OCI-LY7 (cell line): ENCODE results near the gene MAP3K6. TPM values are rescaled to one million over a fixed set of nuclear protein-coding genes. Genes with fewer than 3 reads are reported as not detected.

Source experiments
- BruUV-seq: library from RNA; stranded (reverse); fragments of 400-500 nt; replicated peaks from 2 replicates; lab custom pipeline; 2021; lab: Mats Ljungman, UMichigan
- CTCF ChIA-PET: fragments of 300-600 bp; sonication (Branson Sonifier 250); formaldehyde crosslinking; loops from one replicate; lab custom pipeline; 2022; ENCODE audit warnings: antibody characterized with exemption; ENCODE audit not compliant: unreplicated experiment; lab: Charles Lee
- POLR2A ChIA-PET: fragments of 300-600 bp; sonication (Branson Sonifier 250); formaldehyde crosslinking; loops from one replicate; lab custom pipeline; 2022; ENCODE audit warnings: antibody characterized with exemption; lab: Charles Lee
- DNase-seq: peaks from one replicate; pipeline ENCODE4 v3.0.0-alpha.2; 2015; ENCODE audit warnings: low spot score
- H2AFZ ChIP-seq: fragments of 200-600 bp; sonication (generic), shearing (Covaris generic); 2 replicates; pipeline ENCODE4 v1.6.1; 2014; ENCODE audit warnings: mild to moderate bottlenecking, antibody characterized with exemption, low read length, moderate library complexity
- H3K27ac ChIP-seq: fragments of 200-600 bp; sonication (generic); 2 replicates; pipeline ENCODE4 v1.5.1; 2014; ENCODE audit warnings: mixed run types, low read depth, mild to moderate bottlenecking, moderate library complexity, low read length, inconsistent platforms; ENCODE audit not compliant: poor library complexity, severe bottlenecking
- H3K36me3 ChIP-seq: fragments of 200-600 bp; sonication (generic); 2 replicates; pipeline ENCODE4 v1.6.1; 2014; ENCODE audit warnings: mild to moderate bottlenecking, antibody characterized with exemption, low read length, moderate library complexity, mixed read lengths; ENCODE audit not compliant: insufficient read depth
- H3K4me1 ChIP-seq: fragments of 200-600 bp; sonication (generic); 2 replicates; pipeline ENCODE4 v1.5.1; 2014; ENCODE audit warnings: mild to moderate bottlenecking, low read length; ENCODE audit not compliant: insufficient read depth, poor library complexity, severe bottlenecking
- H3K4me2 ChIP-seq: fragments of 200-600 bp; sonication (generic); 2 replicates; pipeline ENCODE4 v1.6.1; 2014; ENCODE audit warnings: mild to moderate bottlenecking, low read length
- H3K4me3 ChIP-seq: fragments of 200-600 bp; sonication (generic); 2 replicates; pipeline ENCODE4 v1.5.1; 2014; ENCODE audit warnings: mild to moderate bottlenecking, low read depth, low read length; ENCODE audit not compliant: poor library complexity, severe bottlenecking
- H3K79me2 ChIP-seq: fragments of 200-600 bp; sonication (generic); 2 replicates; pipeline ENCODE4 v1.6.1; 2016; ENCODE audit warnings: low read depth, mild to moderate bottlenecking, low read length, moderate library complexity, mixed read lengths; ENCODE audit not compliant: insufficient read depth
- H3K9me2 ChIP-seq: fragments of 200-600 bp; sonication (generic); 2 replicates; pipeline ENCODE4 v1.6.1; 2016; ENCODE audit warnings: mild to moderate bottlenecking, low read length, mixed read lengths; ENCODE audit not compliant: insufficient read depth
- H3K9me3 ChIP-seq: fragments of 200-600 bp; sonication (generic); 2 replicates; pipeline ENCODE4 v1.6.1; 2014; ENCODE audit warnings: mild to moderate bottlenecking, mixed run types, low read length, mixed read lengths
- H4K20me1 ChIP-seq: fragments of 200-600 bp; sonication (generic); 2 replicates; pipeline ENCODE4 v1.6.1; 2014; ENCODE audit warnings: mild to moderate bottlenecking, antibody characterized with exemption, low read length, moderate library complexity, mixed read lengths; ENCODE audit not compliant: insufficient read depth
- EZH2phosphoT487 ChIP-seq: fragments of 200-600 bp; sonication (generic); IDR thresholded peaks from 2 replicates; pipeline ENCODE4 v1.6.1; 2018; ENCODE audit warnings: low read depth, borderline replicate concordance, mild to moderate bottlenecking, mixed run types, antibody characterized with exemption, low read length, moderate library complexity, mixed read lengths
- intact Hi-C: fragments of 100-400 bp; cut with micrococcal nuclease; formaldehyde crosslinking; loops from one replicate; pipeline ENCODE4 v1.10.0; 2022; ENCODE audit not compliant: unreplicated experiment
- total RNA-seq, 2 experiments: library from RNA; depleted of rRNA in 1 of 2; stranded (reverse); fragments of >200 nt in 1 of 2; shearing (Covaris generic) in 1 of 2; gene quantifications; 2 replicates each; pipeline ENCODE4 v1.2.3, GENCODE V29; 2014 to 2022
- TF ChIP-seq, protein P1 (sequence below): fragments of 200-600 bp; sonication (generic); conservative IDR thresholded peaks from 2 replicates; pipeline ENCODE4 v1.5.1; 2014; ENCODE audit warnings: mild to moderate bottlenecking, antibody characterized with exemption, low read length, moderate library complexity, mixed read lengths

Gene MAP3K6
- total RNA-seq, 2 experiments from 2014 or later = 5.9 to 8.0 TPM

DNA sequence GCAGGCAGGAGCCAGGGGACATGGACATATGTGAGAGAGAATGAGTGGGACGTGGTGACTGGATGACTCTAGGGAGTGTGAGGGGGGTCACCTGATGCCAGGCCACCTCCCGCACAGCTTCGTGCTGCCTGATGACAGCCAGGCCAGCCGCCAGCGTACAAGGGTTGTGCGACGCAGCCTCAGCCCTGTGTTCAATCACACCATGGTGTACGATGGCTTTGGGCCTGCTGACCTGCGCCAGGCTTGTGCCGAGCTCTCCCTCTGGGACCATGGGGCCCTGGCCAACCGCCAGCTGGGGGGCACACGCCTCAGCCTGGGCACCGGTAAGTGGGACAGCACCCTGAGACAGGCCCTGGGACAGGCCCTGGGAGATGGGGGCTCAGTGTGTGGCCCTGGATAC, 13.6 kb downstream of the MAP3K6 start:
- peaks cover 31% of the 10 kb centered on the region for H3K4me1 ChIP-seq
- ChIA-PET POLR2A (no interaction called here), CTCF (no interaction called here)
- intact Hi-C loops = loop anchor here (10.0 kb wide), 1 partner anchor 48 kb away; no protein-coding TSS in a partner anchor
- no peaks in the 10 kb centered on the region for H4K20me1 ChIP-seq
- H3K4me2 ChIP-seq = no peak overlapping the region
- no peaks in the 10 kb centered on the region for H3K9me2 ChIP-seq
- H3K9me3 ChIP-seq = no peaks in the 10 kb centered on the region
- BruUV-seq = no TSS peak
- H2AFZ ChIP-seq = no peak overlapping the region
- DNase-seq = no peak
- no peaks in the 10 kb centered on the region for H3K36me3 ChIP-seq
- no peaks in the 10 kb centered on the region for H3K79me2 ChIP-seq
- H3K27ac ChIP-seq = no peak overlapping the region
- TF ChIP-seq, protein P1, sequence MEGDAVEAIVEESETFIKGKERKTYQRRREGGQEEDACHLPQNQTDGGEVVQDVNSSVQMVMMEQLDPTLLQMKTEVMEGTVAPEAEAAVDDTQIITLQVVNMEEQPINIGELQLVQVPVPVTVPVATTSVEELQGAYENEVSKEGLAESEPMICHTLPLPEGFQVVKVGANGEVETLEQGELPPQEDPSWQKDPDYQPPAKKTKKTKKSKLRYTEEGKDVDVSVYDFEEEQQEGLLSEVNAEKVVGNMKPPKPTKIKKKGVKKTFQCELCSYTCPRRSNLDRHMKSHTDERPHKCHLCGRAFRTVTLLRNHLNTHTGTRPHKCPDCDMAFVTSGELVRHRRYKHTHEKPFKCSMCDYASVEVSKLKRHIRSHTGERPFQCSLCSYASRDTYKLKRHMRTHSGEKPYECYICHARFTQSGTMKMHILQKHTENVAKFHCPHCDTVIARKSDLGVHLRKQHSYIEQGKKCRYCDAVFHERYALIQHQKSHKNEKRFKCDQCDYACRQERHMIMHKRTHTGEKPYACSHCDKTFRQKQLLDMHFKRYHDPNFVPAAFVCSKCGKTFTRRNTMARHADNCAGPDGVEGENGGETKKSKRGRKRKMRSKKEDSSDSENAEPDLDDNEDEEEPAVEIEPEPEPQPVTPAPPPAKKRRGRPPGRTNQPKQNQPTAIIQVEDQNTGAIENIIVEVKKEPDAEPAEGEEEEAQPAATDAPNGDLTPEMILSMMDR = no peak
- no peak for TF ChIP-seq EZH2phosphoT487
- no peak overlapping the region for H3K4me3 ChIP-seq

DNA sequence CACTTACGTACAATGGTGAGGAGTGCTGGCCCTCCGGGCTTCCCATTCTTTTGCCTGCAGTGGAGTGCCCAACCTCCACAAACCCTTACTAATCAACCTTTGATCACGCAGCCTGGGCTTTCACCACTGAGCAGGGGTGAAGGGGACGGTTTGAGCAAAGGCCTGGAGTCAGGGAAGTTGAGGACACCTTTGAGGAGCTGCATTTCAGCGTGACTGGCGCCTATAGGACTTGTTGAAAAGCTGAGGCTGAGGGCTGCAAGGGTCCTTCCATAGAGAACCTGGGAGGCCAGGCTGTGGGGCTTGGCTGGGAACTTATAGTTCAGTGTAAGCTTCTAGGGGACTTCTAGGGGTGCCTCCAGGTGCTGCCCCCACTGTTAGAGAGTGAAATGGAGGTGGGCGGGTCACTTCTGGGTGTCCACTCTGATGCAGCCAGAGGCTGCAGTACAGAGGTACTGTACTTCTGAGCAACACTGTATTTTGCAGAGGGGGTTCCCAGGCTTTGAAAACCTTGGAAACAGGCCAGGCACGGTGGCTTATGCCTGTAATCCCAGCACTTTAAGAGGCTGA, 15.1 kb downstream of the MAP3K6 start:
- POLR2A ChIA-PET = no interaction called here
- H3K79me2 ChIP-seq = no peaks in the 10 kb centered on the region
- CTCF ChIA-PET = no interaction called here
- peaks cover 3% of the 10 kb centered on the region; the same call in 1 of the 2 replicates for H3K36me3 ChIP-seq
- intact Hi-C loops = loop anchor here (10.0 kb wide), 1 partner anchor 47 kb away; no protein-coding TSS in a partner anchor
- no peak overlapping the region for H2AFZ ChIP-seq
- H3K4me3 ChIP-seq = no peak overlapping the region
- H3K4me2 ChIP-seq = no peak overlapping the region
- H3K4me1 ChIP-seq = peaks cover 17% of the 10 kb centered on the region
- TF ChIP-seq, protein P1 = no peak
- TF ChIP-seq EZH2phosphoT487 = no peak
- no peak for DNase-seq
- no peak overlapping the region for H3K27ac ChIP-seq
- no peaks in the 10 kb centered on the region for H4K20me1 ChIP-seq
- no peaks in the 10 kb centered on the region for H3K9me3 ChIP-seq
- H3K9me2 ChIP-seq = no peaks in the 10 kb centered on the region
- no TSS peak for BruUV-seq
